Activated T-helper 2 cell treated with anti-CD3 and anti-CD28 coated beads, Interferon-gamma antibody, Interleukin-2, Interleukin-4, amounts not matched to agents 10 μg/mL and 5 μg/mL and 100 μg/mL, durations not matched to agents 14 hours and 24 hours and 36 hours (primary cell): Measurements from ENCODE around the gene FAM13C. TPM values are rescaled to one million over a fixed set of nuclear protein-coding genes. Genes with fewer than 3 reads are reported as not detected.
"Not testable (repeated sequence)": the region's sequence is repeated elsewhere in the genome, so short reads cannot be mapped to it uniquely, and the experiment has no call there.

Experiments
- DNase-seq: peaks from one replicate; pipeline ENCODE4 v3.0.0; 2021; ENCODE audit warnings: low spot score
- H3K27ac Mint-ChIP-seq: one replicate; pipeline ENCODE4 v1.8.0; 2021; ENCODE audit warnings: mixed read lengths
- H3K27me3 Mint-ChIP-seq: one replicate; pipeline ENCODE4 v1.8.0; 2021; ENCODE audit warnings: low read depth, mixed read lengths
- H3K36me3 Mint-ChIP-seq: one replicate; pipeline ENCODE4 v1.8.0; 2021; ENCODE audit warnings: low read depth, mixed read lengths
- H3K4me1 Mint-ChIP-seq: one replicate; pipeline ENCODE4 v1.8.0; 2021; ENCODE audit warnings: low read depth, mixed read lengths
- H3K4me3 Mint-ChIP-seq: one replicate; pipeline ENCODE4 v1.8.0; 2021; ENCODE audit warnings: low read depth, mild to moderate bottlenecking, moderate library complexity, mixed read lengths
- H3K9me3 Mint-ChIP-seq: one replicate; pipeline ENCODE4 v1.8.0; 2021; ENCODE audit warnings: mixed read lengths
- intact Hi-C: fragments of 100-400 bp; cut with micrococcal nuclease; formaldehyde crosslinking; loops from one replicate; pipeline ENCODE4 v1.15.1; 2023
- total RNA-seq: library from RNA; stranded (reverse); gene quantifications from 2 replicates; pipeline ENCODE4 v1.2.3, GENCODE V29; 2022

FAM13C gene
- total RNA-seq, 1 donor from 2014 or later: not detected

DNA sequence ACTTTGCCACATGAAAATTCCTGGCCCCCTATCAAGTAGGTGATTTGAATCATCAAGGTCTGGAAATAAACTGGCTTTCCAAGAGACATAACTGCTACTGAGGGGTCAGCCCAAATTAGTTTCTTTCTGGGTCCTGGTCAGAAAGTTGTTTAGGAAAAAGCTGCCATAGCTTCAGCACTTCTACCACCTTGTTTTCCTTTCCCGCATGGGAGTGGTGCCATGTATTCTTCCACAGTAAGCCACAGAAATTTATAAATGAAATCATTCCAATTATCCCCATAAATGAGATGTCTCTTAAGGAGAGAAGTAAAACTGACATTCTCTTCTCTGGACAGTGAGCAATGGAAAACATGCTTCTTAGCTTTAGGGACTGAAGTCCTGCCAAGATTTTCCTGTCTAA lies 105.1 kb downstream of the FAM13C start:
- no peaks in the 10 kb centered on the region for H3K36me3 Mint-ChIP-seq
- H3K27ac Mint-ChIP-seq: no peak overlapping the region
- H3K4me3 Mint-ChIP-seq: no peak overlapping the region
- no peaks in the 10 kb centered on the region for H3K27me3 Mint-ChIP-seq
- DNase-seq: no peak
- no peaks in the 10 kb centered on the region for H3K9me3 Mint-ChIP-seq
- intact Hi-C loops: no loop called here
- no peaks in the 10 kb centered on the region for H3K4me1 Mint-ChIP-seq

DNA sequence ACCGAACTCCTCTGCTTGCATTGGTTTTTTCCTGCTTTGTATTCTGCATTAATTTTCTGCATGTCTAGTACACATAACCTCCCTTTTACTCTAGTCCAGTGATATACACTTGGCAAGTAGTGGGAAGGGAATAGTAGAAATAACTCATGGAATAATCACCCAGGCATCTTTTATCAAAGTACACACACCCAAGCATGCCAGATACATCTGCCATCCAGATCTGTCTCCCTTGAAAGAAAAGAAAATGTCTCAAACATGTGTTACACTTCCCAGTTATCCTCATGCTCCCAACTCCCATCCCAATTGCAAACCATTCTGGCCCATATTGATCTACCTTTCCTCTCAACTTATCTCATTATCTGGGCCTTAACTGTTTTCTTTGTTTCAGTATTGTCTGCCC lies 106.9 kb downstream of the FAM13C start:
- no peak for DNase-seq
- H3K9me3 Mint-ChIP-seq: no peaks in the 10 kb centered on the region
- no peaks in the 10 kb centered on the region for H3K27me3 Mint-ChIP-seq
- no peak overlapping the region for H3K4me3 Mint-ChIP-seq
- no peaks in the 10 kb centered on the region for H3K36me3 Mint-ChIP-seq
- no peak overlapping the region for H3K27ac Mint-ChIP-seq
- intact Hi-C loops: no loop called here
- H3K4me1 Mint-ChIP-seq: no peaks in the 10 kb centered on the region

DNA sequence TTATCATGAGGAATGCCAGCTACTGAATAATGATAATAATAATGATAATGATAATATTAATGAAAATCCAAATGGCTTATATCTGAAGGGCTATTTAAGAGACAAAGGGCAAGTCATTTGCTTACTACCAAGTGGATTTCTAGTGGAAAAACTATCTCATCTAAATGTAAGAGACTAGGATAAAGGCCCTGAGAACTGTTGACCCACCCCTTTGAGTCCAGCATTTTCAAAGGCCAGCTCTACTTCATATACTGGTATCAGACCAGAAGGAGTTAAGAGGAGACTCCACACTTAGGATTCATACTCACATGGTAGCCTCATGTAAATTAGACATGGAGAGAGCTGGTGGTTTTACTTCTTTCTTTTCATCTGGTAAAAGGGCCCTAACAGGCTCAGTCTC lies 109.9 kb downstream of the FAM13C start:
- no peak overlapping the region for H3K4me3 Mint-ChIP-seq
- no peaks in the 10 kb centered on the region for H3K4me1 Mint-ChIP-seq
- H3K27ac Mint-ChIP-seq: no peak overlapping the region
- no peaks in the 10 kb centered on the region for H3K9me3 Mint-ChIP-seq
- no peaks in the 10 kb centered on the region for H3K36me3 Mint-ChIP-seq
- intact Hi-C loops: no loop called here
- H3K27me3 Mint-ChIP-seq: no peaks in the 10 kb centered on the region
- DNase-seq: no peak

DNA sequence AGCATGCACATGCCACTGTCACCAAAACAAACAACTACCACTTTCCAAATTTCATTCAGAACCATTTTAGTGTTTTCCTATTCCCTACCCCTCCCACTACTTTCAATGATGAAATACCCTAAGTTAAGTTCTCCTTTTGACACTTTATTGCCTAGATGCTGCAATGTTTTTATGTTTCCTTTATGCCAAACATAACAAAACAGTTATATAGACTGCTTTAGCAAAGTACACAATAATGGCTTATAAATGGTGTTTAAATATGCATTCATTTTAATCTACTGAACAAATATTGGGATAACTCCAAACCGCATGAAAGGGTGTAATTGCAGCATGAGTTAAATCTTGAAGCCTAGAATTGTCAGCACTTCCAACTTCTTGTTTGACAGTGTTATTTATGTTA lies 116.7 kb downstream of the FAM13C start:
- no peak overlapping the region for H3K27ac Mint-ChIP-seq
- H3K4me3 Mint-ChIP-seq: no peak overlapping the region
- H3K9me3 Mint-ChIP-seq: no peaks in the 10 kb centered on the region
- H3K4me1 Mint-ChIP-seq: no peaks in the 10 kb centered on the region
- H3K27me3 Mint-ChIP-seq: no peaks in the 10 kb centered on the region
- DNase-seq: no peak
- H3K36me3 Mint-ChIP-seq: no peaks in the 10 kb centered on the region
- intact Hi-C loops: no loop called here

DNA sequence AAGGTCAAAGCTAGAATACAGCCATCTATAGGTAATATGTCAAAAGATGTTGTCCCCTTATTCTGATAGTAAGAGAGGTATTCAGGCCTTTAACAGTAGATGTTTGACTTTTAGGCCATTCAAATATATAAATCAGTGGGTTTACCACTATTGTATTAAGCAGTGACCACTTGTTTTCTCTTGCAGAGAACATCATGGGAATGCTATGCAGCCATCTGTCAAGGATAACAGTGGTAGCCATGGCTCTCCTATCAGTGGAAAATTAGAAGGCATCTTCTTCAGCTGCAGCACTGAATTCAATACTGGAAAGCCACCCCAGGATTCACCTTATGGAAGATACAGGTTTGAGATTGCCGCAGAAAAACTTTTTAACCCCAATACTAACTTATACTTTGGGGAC lies 117.5 kb downstream of the FAM13C start:
- intact Hi-C loops: loop anchor here (5.0 kb wide), 1 partner anchor 377 kb away; no protein-coding TSS in a partner anchor
- H3K9me3 Mint-ChIP-seq: no peaks in the 10 kb centered on the region
- H3K27me3 Mint-ChIP-seq: no peaks in the 10 kb centered on the region
- H3K4me1 Mint-ChIP-seq: no peaks in the 10 kb centered on the region
- H3K36me3 Mint-ChIP-seq: no peaks in the 10 kb centered on the region
- no peak for DNase-seq
- H3K27ac Mint-ChIP-seq: no peak overlapping the region
- H3K4me3 Mint-ChIP-seq: no peak overlapping the region

DNA sequence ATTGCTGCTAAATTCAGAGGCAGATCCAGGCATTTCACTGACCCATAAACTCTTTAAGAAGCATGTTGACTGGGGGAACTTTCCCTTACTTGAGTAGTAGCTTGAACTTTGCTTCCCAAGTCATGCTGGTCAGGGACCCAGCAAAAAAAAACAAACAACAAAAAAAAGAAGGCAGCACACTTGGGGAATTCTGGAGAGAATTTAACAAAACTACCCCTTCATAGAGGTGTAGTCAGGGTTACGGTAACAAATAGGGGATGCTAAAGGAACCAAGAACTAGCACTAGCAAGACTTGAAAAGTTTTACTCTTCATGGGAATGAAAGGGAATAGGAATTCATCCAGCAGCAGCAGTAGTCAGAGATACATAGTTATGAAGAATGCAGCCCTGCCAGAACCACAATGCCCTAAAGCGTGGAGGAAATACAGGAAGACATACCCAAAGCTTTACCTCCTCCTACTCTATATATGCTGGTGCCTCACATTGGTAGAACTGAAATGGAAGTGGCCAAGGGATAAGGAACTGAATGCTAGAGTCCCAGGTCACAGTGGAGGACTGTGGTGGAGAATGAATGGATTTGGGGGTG lies 118.6 kb downstream of the FAM13C start:
- H3K4me1 Mint-ChIP-seq: no peaks in the 10 kb centered on the region
- intact Hi-C loops: loop anchor here (5.0 kb wide), 1 partner anchor 379 kb away; no protein-coding TSS in a partner anchor
- no peaks in the 10 kb centered on the region for H3K36me3 Mint-ChIP-seq
- H3K27me3 Mint-ChIP-seq: no peaks in the 10 kb centered on the region
- DNase-seq: no peak
- no peak overlapping the region for H3K4me3 Mint-ChIP-seq
- no peaks in the 10 kb centered on the region for H3K9me3 Mint-ChIP-seq
- H3K27ac Mint-ChIP-seq: no peak overlapping the region

DNA sequence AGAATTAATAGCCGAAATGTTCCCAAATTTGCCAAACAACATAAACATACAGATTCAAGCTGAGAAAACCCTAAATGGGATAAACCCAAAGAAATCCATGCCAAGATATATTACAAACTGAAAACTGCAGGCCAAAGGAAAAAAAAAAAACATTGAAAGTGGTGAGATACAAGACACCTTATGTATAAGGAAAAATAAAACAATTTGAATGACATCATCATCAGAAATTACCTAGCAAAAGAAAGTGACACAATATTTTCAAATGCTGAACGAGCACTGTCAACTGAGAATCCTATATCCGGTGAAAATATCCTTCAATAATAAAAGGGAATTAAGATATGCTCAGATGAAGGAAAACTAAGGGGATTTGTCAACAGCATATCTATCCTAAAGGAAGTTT lies 119.4 kb downstream of the FAM13C start:
- no peak overlapping the region for H3K4me3 Mint-ChIP-seq
- no peaks in the 10 kb centered on the region for H3K27me3 Mint-ChIP-seq

DNA sequence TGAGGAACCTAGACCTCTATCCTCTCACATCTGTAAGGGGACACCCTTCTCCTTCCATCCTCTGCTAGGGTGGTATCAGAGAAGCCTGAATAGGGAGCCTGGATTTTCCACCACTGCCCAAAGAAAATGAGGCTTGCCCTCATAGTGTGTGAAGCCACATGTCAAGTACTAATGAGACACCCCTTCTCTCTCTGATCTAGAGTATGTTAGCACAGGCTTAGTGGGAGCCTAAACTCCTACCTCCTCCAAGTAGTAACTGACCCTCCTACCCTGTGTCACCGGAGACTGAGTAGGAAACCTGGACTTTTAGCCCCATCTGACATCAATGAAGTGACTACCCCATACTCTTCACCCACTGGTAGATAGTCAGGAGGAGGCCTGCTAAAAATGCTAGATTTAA lies 120.3 kb downstream of the FAM13C start:
- no peaks in the 10 kb centered on the region for H3K27me3 Mint-ChIP-seq
- no peak overlapping the region for H3K4me3 Mint-ChIP-seq
- DNase-seq: no peak
- no peak overlapping the region for H3K27ac Mint-ChIP-seq
- H3K36me3 Mint-ChIP-seq: no peaks in the 10 kb centered on the region
- H3K4me1 Mint-ChIP-seq: no peaks in the 10 kb centered on the region
- intact Hi-C loops: loop anchor here (5.0 kb wide), 1 partner anchor 380 kb away; no protein-coding TSS in a partner anchor
- no peaks in the 10 kb centered on the region for H3K9me3 Mint-ChIP-seq

More for the DNA sequence above, 119.4 kb downstream of the FAM13C start:
- H3K27ac Mint-ChIP-seq: no peak overlapping the region
- intact Hi-C loops: loop anchor here (5.0 kb wide), 1 partner anchor 379 kb away; no protein-coding TSS in a partner anchor
- no peak for DNase-seq
- no peaks in the 10 kb centered on the region for H3K4me1 Mint-ChIP-seq
- no peaks in the 10 kb centered on the region for H3K36me3 Mint-ChIP-seq
- no peaks in the 10 kb centered on the region for H3K9me3 Mint-ChIP-seq

DNA sequence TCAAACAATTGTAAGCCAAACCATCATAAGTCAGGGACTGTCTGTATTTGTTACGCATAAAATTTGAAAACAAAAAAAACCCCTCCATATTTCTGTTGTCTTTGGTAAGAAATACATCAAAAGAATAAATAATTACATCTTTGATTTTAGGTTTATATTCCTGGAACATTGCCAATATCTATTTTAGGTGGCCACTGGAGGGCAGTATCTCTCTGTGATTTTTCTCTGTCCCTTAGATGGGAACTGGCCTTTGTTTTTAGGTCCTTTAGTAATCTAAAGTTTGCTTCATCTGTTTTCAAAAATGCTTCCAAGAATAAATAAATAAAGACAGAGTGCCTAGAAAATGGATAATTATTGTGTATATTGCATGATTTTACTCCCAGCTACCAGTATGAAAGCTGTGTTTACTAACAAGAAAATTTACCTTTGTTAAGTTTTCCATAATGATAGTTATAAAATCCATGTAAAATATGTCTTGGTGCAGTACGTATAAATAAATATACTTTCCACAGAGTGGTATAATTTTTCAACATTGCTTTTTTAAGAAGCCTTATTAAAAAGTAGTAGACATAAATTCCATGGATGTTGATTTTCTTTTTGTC lies 121.7 kb downstream of the FAM13C start:
- H3K27ac Mint-ChIP-seq: no peak overlapping the region
- no peaks in the 10 kb centered on the region for H3K27me3 Mint-ChIP-seq
- H3K36me3 Mint-ChIP-seq: no peaks in the 10 kb centered on the region
- DNase-seq: no peak
- intact Hi-C loops: loop anchor here (5.0 kb wide), 1 partner anchor 382 kb away; no protein-coding TSS in a partner anchor
- H3K4me1 Mint-ChIP-seq: no peaks in the 10 kb centered on the region
- H3K4me3 Mint-ChIP-seq: no peak overlapping the region
- H3K9me3 Mint-ChIP-seq: no peaks in the 10 kb centered on the region

DNA sequence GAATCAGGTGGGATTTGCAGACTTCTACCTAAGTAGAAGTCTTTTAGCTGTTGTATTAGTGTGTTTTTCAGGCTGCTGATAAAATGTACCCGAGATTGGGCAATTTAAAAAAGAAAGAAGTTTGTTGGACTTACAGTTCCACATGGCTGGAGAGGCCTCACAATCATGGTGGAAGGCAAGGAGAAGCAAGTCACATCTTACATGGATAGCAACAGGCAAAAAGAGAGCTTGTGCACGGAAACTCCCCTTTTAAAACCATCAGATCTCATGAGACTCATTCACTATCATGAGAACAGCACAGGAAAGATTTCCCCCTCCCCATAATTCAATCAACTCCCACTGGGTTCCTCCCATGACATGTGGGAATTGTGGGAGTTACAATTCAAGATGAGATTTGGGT lies 123.2 kb downstream of the FAM13C start:
- H3K27ac Mint-ChIP-seq, DNase-seq, H3K4me1 Mint-ChIP-seq, H3K4me3 Mint-ChIP-seq, H3K36me3 Mint-ChIP-seq, H3K27me3 Mint-ChIP-seq, H3K9me3 Mint-ChIP-seq: not testable (repeated sequence)
- intact Hi-C loops: loop anchor here (5.0 kb wide), 1 partner anchor 287 kb away; no protein-coding TSS in a partner anchor

DNA sequence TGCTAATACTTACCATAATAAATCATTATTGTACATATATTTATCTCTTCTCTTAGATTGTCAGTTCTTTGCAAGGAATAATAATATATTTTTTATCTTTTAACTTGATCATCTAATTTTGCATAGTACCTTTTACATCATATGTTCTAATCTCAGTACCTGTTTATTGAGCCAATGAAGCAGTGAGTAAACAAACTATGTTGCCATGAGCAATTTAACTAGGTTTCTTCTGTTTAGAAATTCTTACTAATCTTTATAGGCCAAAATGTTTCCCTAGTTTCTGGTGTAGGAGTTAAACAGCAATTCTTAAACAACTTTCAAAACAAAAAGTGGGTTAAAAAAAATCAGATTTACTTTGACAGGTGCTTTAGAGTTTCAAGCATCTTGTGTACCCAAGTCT lies 124.6 kb downstream of the FAM13C start:
- H3K27me3 Mint-ChIP-seq: no peaks in the 10 kb centered on the region
- H3K36me3 Mint-ChIP-seq: no peaks in the 10 kb centered on the region
- no peaks in the 10 kb centered on the region for H3K4me1 Mint-ChIP-seq
- no peak for DNase-seq
- intact Hi-C loops: loop anchor here (5.0 kb wide), 1 partner anchor 285 kb away; no protein-coding TSS in a partner anchor
- no peak overlapping the region for H3K4me3 Mint-ChIP-seq
- no peak overlapping the region for H3K27ac Mint-ChIP-seq
- H3K9me3 Mint-ChIP-seq: no peaks in the 10 kb centered on the region

DNA sequence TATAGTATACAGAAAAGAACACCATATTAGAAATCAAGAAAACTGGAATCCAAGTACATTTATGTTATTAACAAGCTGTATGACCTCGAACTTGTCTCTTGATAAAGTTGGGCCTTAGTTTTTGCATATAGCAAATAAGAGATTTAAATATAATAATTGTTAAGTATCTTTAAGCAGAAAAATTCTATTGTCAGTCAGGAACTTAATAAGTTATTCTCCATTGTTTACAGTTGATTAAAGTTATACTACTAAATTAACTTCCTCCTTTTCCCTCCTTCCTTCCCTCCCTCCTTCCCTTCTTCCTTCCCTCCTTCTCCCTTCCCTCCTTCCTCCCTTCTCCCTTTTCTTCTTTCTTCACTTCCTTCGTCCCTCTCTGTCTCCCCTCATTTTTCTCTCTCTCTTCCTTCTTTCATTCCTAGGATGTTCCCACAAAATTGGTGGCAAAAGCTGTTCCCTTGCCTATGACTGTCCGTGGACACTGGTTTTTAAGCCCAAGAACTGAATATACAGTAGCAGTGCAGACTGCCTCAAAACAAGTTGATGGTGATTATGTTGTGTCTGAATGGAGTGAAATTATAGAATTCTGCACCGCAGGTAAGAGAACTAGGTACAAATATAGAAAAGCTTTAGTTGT lies 126.2 kb downstream of the FAM13C start:
- Mint-ChIP-seq H3K27me3 (no peaks in the 10 kb centered on the region), H3K4me3 (no peak overlapping the region), H3K4me1 (no peaks in the 10 kb centered on the region), H3K27ac (no peak overlapping the region), H3K9me3 (no peaks in the 10 kb centered on the region), H3K36me3 (no peaks in the 10 kb centered on the region)
- DNase-seq: no peak
- intact Hi-C loops: loop anchor here (5.0 kb wide), 1 partner anchor 284 kb away; no protein-coding TSS in a partner anchor

DNA sequence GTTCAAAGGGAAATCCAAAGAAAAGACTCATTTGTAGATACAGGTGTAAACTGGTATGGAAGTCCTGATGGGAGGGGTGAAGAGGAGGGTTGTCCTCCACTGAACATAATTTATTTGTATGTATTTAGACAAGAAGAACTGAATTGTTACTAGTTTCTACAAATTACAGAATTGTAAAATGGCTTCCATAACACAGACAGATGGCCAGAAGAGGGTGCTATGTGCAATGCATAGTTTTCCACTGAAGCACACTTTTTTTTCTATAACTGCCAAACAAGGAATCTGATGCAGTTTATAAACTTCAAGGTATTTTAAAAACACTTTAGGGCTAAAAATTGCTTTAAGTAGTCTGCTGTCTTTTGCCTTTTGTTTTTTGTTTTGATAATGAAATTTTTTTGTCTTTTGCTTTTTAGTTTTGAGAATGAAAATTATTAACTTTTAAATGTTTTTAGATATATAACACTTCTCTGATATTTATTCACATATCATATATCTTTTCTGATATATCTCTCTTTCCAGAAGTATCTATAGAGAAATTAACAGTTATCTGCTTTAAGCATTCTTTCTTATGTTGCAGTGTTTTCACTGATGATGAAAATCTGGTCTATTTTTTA lies 127.4 kb downstream of the FAM13C start:
- H3K27me3 Mint-ChIP-seq: no peaks in the 10 kb centered on the region
- no peaks in the 10 kb centered on the region for H3K4me1 Mint-ChIP-seq
- no peaks in the 10 kb centered on the region for H3K9me3 Mint-ChIP-seq
- H3K36me3 Mint-ChIP-seq: no peaks in the 10 kb centered on the region
- intact Hi-C loops: loop anchor here (5.0 kb wide), 1 partner anchor 283 kb away; no protein-coding TSS in a partner anchor
- no peak overlapping the region for H3K4me3 Mint-ChIP-seq
- H3K27ac Mint-ChIP-seq: no peak overlapping the region
- no peak for DNase-seq
